ENCODE measurements around the gene NLGN1. TPM values are rescaled to one million over a fixed set of nuclear protein-coding genes. Genes with fewer than 3 reads are reported as not detected.

NLGN1 gene
- total RNA-seq, 4 donors from 2014 or later, result 0.80 to 4.4 (median 1.8) TPM

GRCh38 chr3:173954647-173955046, 557.1 kb downstream of the NLGN1 start:
- no peak overlapping the region for H3K4me3 ChIP-seq (ENCODE audit: low read depth, poor library complexity, severe bottlenecking)
- 73 to 87% methylated on average over 2 of the region's 2 CpGs for WGBS, 2 donors
- TF ChIP-seq CTCF (IDR thresholded peaks at IDR 0.05), result no peak
- TF ChIP-seq POLR2A (IDR thresholded peaks at IDR 0.05), result no peak
- intact Hi-C loops (cut with DNase I; ENCODE audit: low total_unique reads), result no loop called here
- DNase-seq (ENCODE audit: low spot score in 2 of 2), result no peak

GRCh38 chr3:173957646-173958045, 560.1 kb downstream of the NLGN1 start:
- no peak overlapping the region for H3K4me3 ChIP-seq (ENCODE audit: low read depth, poor library complexity, severe bottlenecking)
- intact Hi-C loops (cut with DNase I; ENCODE audit: low total_unique reads), result no loop called here
- 89 to 97% methylated on average over 4 of the region's 4 CpGs for WGBS, 2 donors
- TF ChIP-seq CTCF (IDR thresholded peaks at IDR 0.05) (no peak), POLR2A (IDR thresholded peaks at IDR 0.05) (no peak)
- no peak for DNase-seq (ENCODE audit: low spot score in 2 of 2)

GRCh38 chr3:173958805-173959204, 561.3 kb downstream of the NLGN1 start:
- intact Hi-C loops (cut with DNase I; ENCODE audit: low total_unique reads), result no loop called here
- no peak for DNase-seq (ENCODE audit: low spot score in 2 of 2)
- 84 to 86% methylated on average over 2 to 6 of the region's 6 CpGs for WGBS, 2 donors
- no peak for TF ChIP-seq CTCF (IDR thresholded peaks at IDR 0.05)
- no peak for TF ChIP-seq POLR2A (IDR thresholded peaks at IDR 0.05)
- H3K4me3 ChIP-seq (ENCODE audit: low read depth, poor library complexity, severe bottlenecking), result no peak overlapping the region

- TF ChIP-seq POLR2A (IDR thresholded peaks at IDR 0.05) (no peak), CTCF (IDR thresholded peaks at IDR 0.05) (no peak)
- WGBS, 2 donors, result 56 to 59% methylated on average over 4 of the region's 4 CpGs
- H3K4me3 ChIP-seq (ENCODE audit: low read depth, poor library complexity, severe bottlenecking), result no peak overlapping the region
- DNase-seq (ENCODE audit: low spot score in 2 of 2), result no peak
- intact Hi-C loops (cut with DNase I; ENCODE audit: low total_unique reads), result no loop called here
These were observed 572.7 kb downstream of the NLGN1 start for GRCh38 chr3:173970281-173970680.

GRCh38 chr3:173976281-173976680, 578.7 kb downstream of the NLGN1 start:
- TF ChIP-seq POLR2A (IDR thresholded peaks at IDR 0.05) (no peak), CTCF (IDR thresholded peaks at IDR 0.05) (no peak)
- no peak overlapping the region for H3K4me3 ChIP-seq (ENCODE audit: low read depth, poor library complexity, severe bottlenecking)
- no peak for DNase-seq (ENCODE audit: low spot score in 2 of 2)
- 58 to 69% methylated on average over 1 of the region's 1 CpG for WGBS, 2 donors
- intact Hi-C loops (cut with DNase I; ENCODE audit: low total_unique reads), result no loop called here

- WGBS, 2 donors, result 45% methylated on average over 2 of the region's 2 CpGs
- intact Hi-C loops (cut with DNase I; ENCODE audit: low total_unique reads), result no loop called here
- DNase-seq (ENCODE audit: low spot score in 2 of 2), result no peak
These were observed 580.2 kb downstream of the NLGN1 start for GRCh38 chr3:173977747-173978146.

More at GRCh38 chr3:173977747-173978146, 580.2 kb downstream of the NLGN1 start:
- no peak for TF ChIP-seq POLR2A (IDR thresholded peaks at IDR 0.05)
- TF ChIP-seq CTCF (IDR thresholded peaks at IDR 0.05), result no peak
- no peak overlapping the region for H3K4me3 ChIP-seq (ENCODE audit: low read depth, poor library complexity, severe bottlenecking)

Measured in lower leg skin (tissue), 4 donors.